Glomerular visceral epithelial cell (primary cell): ENCODE measurements around the gene AUP1.
"Not testable (repeated sequence)": the region's sequence is repeated elsewhere in the genome, so short reads cannot be mapped to it uniquely, and the experiment has no call there.

ENCODE experiments used
- DNase-seq: peaks from one replicate; pipeline ENCODE4 v3.0.0-alpha.2; 2016; ENCODE audit errors: extremely low spot score

The AUP1 gene

GRCh38 chr2:74499267-74499939 lies 30.1 kb downstream of the AUP1 start, which contains the start of gene LBX2:
LBX2 (minus strand) TSS chr2:74499603; CDS start chr2:74499537, 66 bp downstream.
- DNase-seq = no peak

- no peak for DNase-seq
Observed at GRCh38 chr2:74498500-74499266, 30.8 kb downstream of the AUP1 start.

DNA sequence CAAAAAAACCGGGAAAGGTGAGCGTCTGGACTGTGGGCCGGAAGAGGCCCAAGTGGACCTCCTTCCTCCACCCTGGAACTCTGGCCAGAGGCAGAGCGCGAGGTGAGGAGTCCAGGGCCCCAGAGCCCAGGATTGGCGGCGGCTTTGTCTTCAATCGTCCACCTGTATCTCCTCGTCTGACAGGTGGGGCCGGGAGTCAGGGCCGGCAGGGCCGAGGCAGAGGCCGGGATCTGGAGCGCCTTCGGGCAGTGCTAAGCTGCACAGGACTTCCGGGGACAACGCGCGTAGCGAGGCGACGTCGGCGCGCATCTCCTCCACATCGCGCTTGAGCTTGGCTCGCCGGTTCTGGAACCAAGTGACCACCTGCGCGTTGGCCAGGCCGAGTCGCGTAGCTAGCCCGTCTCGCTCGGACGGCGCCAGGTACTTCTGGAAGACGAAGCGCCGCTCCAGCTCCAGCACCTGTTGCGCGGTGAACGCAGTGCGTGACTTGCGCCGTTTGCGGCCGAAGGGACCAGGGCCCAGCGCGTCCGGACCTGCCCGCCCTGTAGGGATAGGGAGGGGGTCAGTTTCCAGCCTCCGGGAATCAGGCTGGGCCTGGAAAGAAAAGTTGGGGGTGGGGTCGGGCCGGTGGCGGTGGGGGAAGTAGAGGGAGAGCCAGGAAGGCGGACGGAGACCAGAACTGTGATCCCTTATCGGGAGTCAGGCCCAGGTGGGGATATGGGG lies 31.6 kb downstream of the AUP1 start:
- no peak for DNase-seq

GRCh38 chr2:74496997-74497776 lies 32.3 kb downstream of the AUP1 start:
- DNase-seq = no peak

DNA sequence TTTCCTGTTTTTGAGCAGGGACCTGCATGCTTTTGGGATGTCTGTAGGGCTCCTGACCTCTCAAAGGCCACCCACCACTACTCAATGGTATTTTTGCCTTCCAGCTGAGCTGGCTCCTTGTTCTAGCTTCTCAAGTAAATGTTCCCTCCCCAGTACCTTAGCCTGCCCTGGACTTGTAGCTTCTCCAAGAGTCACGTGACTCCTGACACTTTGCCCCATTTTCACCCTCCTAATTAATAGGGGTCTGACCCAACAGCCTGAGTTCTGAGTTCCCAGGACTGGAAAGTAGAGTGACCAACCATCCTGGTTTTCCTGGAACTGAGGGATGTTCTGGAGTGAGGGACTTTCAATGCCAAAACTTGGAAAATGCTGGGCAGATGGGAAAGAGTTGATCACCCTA lies 34.1 kb downstream of the AUP1 start:
- DNase-seq = no peak

DNA sequence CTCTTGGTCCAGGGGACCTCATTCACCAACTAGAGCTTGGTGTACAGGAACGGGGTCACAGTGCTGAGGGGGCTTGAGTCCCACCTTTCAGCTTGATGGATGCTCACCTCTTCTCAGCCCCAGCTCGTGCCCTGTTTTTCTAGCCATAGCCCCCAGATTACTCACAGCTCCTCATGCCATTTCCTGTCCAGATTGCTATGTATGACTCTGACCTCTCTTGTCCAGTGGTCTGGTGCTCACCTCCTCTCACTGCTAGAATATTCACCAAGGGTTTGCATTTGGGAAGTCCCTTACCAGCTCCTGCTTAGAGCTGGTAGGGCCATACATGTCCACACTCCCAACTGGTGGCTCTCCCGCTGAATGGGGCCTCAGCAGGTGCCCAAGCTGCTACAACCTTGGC lies 36.0 kb downstream of the AUP1 start:
- no peak for DNase-seq

GRCh38 chr2:74491648-74492544 lies 37.6 kb downstream of the AUP1 start:
- no peak for DNase-seq

DNA sequence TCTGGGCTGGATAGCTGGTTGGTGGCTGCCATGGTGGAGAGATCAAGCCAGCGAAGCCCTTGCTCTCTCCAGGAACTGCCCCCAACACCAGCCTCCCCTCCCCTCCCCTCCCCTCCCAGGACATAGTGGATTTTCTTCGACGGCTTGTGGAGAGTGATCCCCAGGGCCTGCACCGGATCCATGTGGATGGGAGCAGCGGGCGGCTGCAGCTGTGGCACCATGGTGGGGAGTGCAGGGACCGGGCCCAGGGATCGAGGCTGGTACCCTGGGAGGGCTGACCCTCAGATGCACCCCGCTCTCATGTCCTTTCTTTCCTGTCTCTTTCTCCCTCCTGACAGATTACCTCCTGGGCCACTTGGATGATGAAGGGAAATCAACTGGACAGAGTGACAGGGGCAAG lies 39.6 kb downstream of the AUP1 start:
- DNase-seq = no peak

DNA sequence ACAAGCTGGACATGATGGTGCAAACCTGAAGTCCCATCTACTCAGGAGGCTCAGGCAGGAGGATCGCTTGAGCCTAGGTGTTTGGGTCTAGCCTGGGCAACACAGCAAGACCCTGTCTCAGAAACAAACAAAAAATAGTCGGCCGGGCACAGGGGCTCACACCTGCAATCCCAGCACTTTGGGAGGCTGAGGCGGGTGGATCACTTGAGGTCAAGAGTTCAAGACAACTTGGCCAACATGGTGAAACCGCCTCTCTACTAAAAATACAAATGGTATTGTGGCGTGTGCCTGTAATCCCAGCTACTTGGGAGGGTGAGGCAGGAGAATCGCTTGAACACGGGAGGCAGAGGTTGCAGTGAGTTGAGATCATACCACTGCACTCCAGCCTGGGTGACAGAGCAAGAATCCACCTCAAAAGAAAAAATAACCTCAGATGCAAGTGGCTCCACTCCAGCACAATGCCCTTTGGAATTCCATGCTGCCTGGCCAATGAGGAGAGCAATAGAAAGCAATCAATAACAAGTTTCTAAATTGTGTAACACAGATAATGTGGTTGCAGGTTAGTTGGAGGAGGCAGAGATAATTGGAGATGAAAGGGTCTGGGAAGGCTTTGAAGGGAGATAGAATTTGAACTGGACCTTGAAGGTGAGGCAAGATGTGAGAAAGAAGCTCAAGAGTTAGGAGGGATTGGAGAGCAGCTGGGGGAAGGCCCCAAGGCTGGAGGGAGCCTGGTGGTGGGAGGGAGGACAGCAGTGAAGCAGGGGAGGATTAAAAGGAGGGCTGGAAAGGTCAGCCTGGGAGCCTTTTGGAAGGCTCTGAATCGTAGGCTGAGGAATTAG lies 40.6 kb downstream of the AUP1 start:
- no peak for DNase-seq

GRCh38 chr2:74486141-74486540 lies 43.4 kb downstream of the AUP1 start:
- DNase-seq = no peak

DNA sequence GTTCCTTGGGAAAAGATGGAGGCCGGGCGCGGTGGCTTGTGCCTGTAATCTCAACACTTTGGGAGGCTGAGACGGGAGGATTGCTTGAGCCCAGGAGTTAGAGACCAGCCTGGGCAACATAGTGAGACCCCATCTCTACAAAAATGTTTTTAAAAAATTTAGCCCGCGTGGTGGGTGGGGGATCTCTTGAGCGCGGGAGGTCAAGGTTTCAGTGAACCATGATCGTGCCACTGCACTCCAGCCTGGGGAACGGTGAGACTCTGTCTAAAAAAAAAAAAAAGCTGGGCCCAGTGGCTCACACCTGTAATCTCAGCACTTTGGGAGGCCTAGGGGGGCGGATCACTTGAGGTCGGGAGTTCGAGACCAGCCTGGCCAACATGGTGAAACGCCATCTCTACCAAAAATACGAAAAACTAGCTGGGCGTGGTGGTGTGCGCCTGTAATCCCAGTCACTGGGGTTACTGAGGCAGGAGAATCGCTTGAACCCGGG lies 45.8 kb downstream of the AUP1 start:
- DNase-seq = not testable (repeated sequence)

DNA sequence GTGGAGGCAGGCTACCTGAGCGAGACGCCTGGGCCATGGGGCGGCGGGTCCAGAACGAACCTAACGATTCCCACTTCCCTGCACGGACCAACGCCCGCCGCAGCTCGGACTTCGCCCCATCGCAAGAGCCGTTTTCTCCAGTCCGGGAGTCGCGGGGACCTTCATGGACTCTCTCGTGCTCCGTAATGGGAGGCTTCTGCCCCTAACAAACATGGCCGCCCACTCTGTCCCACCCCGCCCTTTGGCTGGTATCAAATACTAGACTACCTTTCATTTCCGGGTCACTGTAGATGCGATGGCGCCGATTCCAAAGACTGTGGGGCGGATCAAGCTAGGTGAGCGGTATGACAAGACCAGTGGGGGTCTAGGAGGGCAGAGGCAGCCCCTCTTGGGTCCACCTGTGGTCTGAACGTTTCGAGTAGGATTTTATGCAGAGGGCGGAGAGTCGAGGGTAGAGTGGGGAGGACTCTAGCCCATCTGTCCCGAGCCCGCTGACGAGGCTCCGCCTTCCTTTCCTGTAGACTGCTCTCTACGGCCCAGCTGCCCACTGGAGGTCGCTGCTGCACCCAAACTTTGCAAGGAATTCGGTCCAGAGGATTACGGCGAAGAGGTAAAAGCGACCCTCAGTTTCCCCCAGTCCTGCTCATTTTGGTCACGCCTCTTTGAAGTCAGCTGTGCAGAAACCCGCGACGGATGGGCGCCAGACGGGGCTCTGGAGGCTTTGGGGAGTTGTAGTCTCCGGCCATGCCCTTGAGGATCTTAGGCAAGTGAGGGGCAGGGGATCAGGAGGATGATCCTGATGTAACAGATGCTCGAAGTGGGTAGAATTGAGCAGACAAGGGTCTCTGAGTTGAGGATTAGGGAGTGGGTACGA lies 46.5 kb downstream of the AUP1 start, which contains the start of the genes CCDC142 and TTC31:
TSS of gene CCDC142 (minus strand) at position 198 of the 874 bp plus-strand sequence. CDS start at position 37, 161 bp downstream.
TSS of gene TTC31 (plus strand) at position 281 of the 874 bp plus-strand sequence. CDS start at position 296, 15 bp downstream.
- peak; percentile 89 for DNase-seq

DNA sequence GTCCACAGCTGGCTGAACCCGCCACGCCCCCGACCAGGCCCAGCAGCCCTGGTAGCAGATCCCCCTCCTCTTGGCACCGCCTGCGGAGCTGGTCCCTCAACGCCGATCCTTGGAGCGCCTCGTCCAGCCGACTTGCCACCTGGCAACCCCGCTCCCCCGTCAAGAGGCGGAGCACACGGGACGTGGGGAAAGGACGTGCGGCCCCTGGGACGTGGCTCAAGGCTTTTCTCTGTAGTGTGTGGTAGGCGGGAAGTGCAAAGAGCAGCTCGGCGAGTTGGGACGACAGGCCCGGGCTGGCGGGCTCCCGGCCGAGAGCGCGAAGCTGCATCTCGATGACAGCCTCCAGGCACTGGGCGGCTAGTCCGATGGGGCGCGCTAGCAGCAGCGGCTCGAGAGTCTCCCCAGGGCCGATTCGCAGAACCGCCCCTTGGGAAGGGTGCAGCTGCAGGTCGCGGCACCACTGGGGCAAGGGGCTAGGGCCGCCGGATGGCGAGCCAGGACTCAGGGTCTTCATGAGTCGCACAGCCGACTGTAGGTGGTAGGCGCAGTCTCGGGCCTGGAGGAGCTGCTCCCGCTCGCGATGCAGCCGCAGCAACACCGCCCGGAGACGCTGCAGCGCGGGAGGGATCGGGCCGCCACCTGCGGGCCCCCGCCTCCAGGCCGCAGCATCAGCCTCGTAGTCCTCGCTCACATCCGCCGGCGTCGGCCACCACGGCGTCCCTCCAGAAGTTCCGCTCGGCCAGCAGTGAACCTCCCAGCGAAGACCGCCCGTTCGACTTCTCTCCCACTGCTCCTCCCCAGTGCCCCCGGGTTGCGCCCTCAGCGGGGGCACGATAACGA lies 47.3 kb downstream of the AUP1 start:
- no peak for DNase-seq

DNA sequence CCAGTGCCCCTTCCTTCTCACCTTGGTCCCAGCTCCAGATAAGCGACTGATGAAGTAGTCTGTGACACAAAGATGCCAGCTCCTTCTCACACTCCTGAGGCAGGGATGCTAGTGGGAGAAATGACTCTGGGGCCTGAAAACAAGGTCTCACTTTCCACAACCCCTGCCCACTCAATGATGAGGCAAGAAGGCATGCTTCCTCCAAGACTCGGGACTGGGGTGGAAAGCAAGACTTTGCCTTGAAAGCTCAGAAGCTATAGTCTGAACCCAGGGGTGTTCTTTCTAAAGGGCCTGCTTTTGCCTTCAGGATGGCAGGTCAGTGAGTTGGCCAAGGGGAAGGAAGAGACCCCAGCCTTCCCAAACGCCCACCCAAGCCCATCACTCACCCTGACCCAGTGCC lies 48.1 kb downstream of the AUP1 start:
- no peak for DNase-seq
